AG09309 (cell line): ENCODE measurements around the gene CKB.

Experiments used
- DNase-seq: peaks from one replicate; pipeline ENCODE4 v3.0.0-alpha.2; 2010; ENCODE audit warnings: low read depth
- H3K4me3 ChIP-seq: 2 replicates; pipeline ENCODE4 v1.5.1; 2011; ENCODE audit warnings: mild to moderate bottlenecking, low read depth, low read length, moderate library complexity; ENCODE audit not compliant: control insufficient read depth
- TF ChIP-seq, protein P1 (sequence below): IDR thresholded peaks from 2 replicates; pipeline ENCODE4 v1.5.1; 2011; ENCODE audit warnings: mild to moderate bottlenecking, low read depth, low read length, inconsistent platforms; ENCODE audit not compliant: insufficient read depth, control insufficient read depth; ENCODE audit errors: missing control alignments

The CKB gene

DNA sequence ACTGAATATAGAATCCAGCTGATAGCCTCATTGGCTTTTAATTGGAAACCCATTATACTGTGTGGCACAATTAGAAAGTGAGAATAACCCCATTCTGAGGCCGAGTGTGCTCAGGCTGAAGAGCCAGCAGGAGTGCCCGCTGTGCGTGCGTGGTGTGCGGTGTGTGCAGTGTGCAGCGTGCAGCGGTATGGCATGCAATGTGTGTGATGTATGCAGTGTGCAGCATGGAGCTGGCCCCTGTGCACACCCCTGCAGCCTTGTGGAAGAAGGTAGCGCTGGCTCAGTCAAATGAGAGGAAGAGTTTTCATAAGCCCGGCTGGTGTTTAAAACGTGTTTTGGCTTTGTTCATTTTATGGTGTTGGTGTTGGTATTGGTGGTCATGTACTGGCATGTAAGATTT, 22.9 kb downstream of the CKB start:
- TF ChIP-seq, protein P1, sequence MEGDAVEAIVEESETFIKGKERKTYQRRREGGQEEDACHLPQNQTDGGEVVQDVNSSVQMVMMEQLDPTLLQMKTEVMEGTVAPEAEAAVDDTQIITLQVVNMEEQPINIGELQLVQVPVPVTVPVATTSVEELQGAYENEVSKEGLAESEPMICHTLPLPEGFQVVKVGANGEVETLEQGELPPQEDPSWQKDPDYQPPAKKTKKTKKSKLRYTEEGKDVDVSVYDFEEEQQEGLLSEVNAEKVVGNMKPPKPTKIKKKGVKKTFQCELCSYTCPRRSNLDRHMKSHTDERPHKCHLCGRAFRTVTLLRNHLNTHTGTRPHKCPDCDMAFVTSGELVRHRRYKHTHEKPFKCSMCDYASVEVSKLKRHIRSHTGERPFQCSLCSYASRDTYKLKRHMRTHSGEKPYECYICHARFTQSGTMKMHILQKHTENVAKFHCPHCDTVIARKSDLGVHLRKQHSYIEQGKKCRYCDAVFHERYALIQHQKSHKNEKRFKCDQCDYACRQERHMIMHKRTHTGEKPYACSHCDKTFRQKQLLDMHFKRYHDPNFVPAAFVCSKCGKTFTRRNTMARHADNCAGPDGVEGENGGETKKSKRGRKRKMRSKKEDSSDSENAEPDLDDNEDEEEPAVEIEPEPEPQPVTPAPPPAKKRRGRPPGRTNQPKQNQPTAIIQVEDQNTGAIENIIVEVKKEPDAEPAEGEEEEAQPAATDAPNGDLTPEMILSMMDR: no peak
- H3K4me3 ChIP-seq: no peak overlapping the region
- no peak for DNase-seq

DNA sequence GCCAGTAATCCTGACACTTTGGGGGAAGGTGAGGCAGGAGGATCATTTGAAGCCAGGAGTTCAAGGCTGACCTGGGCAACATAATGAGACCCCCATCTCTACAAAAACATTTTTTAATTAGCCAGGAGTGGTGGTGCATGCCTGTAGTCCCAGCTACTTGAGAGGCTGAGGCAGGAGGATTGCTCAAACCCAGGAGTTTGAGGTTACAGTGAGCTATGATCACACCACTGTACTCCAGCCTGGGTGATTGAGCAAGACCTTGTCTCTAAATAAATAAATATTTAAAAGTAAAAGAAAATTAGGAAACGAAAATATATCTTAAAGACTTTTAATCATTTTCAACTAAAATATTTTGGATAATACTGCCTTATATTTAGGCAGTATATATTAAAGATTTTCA, 25.9 kb downstream of the CKB start:
- H3K4me3 ChIP-seq: no peak overlapping the region
- no peak for DNase-seq
- TF ChIP-seq, protein P1: no peak

DNA sequence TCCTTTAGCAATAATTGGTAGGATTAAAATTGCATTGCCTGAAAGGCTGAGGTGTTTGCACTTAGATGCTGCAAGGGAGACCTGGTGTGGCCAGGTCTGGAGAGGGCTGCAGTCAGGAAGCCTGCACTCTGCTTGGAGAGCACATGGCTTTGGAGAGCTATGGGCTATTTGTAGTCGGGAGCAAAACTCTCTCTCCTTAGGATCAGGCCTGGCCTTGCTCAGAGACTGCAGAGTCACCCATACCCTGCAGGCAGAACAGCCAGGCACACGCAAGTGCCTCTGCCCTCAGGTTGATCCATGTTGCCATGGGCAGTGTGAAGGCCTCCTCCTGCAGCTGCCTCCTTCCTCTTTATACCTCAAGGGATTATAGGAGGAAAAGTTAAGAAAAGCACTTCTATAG, 26.8 kb downstream of the CKB start:
- H3K4me3 ChIP-seq: no peak overlapping the region
- TF ChIP-seq, protein P1: no peak
- DNase-seq: no peak

DNA sequence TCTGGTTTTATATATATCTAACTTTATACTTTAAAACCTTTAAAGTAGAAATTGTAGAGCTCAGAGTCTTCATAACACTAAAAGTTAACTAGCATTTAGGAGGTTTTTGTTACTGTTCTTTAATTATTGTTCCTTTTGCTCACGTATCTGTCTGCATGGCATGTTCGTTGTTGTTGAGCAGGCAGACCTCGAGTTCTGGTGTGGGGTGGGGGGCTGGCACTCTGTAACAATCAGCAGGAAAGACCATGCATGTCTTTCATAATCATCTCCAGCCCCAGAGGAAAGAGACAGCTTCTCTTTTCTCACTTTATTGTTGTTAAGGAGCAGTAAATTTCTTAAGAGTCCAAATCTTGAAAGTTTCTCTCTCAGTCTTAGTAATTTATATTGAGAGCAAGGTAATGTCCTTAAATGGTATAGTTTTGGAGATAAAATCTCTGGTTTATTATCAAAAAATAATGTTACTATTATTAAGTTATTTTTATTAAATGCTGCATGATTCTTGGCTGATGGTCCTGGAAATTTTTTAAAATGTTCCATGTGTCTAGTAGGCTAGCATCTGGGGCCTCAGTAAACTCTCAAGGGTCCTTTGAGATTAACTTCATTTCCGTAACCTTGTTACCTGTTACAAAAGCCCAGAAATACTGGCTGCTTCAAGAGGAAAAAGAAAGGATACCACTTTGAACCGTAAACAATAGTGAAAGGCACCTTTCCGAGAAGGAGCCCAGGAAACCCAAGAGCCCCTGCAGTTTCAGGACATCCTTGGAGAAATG, 30.3 kb downstream of the CKB start:
- H3K4me3 ChIP-seq: no peak overlapping the region
- DNase-seq: no peak
- TF ChIP-seq, protein P1: no peak

DNA sequence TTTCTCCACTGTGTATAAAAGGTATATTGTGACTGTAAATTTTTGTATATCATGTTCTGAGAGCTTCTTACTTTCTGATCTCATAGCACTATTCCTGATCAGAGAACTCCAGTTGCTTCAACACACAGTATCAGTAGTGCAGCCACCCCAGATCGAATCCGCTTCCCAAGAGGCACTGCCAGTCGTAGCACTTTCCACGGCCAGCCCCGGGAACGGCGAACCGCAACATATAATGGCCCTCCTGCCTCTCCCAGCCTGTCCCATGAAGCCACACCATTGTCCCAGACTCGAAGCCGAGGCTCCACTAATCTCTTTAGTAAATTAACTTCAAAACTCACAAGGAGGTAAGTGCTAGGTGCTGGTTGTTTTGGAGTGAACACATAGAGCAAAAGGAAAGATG, 30.9 kb downstream of the CKB start:
- no peak for DNase-seq
- H3K4me3 ChIP-seq: no peak overlapping the region
- TF ChIP-seq, protein P1: no peak

DNA sequence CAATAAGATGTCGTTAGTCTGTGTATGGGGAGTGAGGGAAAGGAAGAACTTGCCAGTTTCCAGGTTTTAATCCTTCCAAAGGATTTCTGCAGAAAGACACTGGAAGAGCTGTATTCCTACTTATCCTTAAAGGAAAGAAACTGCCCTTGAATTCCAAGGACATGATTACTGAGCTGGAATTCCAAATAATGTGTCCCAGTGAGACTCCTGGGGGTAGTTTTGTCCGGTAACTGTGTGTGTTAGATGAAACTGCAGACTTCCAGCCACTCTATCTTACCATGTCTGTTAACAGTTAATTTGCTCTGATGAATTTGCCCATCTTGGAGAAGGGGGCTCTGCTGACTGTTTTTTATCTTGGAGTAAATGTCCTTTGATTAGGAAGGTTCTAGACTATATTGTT, 33.0 kb downstream of the CKB start:
- H3K4me3 ChIP-seq: no peak overlapping the region
- DNase-seq: no peak
- TF ChIP-seq, protein P1: no peak
